ENCODE data around the gene KRI1.
"Not testable (repeated sequence)": the region's sequence is repeated elsewhere in the genome, so short reads cannot be mapped to it uniquely, and the experiment has no call there.

KRI1 gene

DNA sequence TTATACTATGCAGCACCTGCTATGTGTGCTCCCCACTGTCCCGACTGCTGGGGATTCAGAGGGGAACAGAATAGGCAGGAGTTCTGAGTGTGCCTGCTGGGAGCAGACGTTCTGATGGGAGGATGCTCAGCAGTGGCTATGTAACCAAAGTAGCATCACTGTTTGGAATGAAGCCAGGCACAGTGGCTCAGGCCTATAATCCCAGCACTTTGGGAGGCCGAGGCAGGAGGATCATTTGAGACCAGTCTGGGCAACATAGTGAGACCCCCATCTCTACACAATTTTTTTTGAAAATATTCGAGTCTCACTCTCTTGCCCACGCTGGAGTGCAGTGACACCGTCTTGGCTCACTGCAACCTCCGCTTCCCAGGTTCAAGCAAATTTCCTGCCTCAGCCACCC lies 16.1 kb downstream of the KRI1 start:
- DNase-seq (ENCODE audit: low read depth) = no peak

DNA sequence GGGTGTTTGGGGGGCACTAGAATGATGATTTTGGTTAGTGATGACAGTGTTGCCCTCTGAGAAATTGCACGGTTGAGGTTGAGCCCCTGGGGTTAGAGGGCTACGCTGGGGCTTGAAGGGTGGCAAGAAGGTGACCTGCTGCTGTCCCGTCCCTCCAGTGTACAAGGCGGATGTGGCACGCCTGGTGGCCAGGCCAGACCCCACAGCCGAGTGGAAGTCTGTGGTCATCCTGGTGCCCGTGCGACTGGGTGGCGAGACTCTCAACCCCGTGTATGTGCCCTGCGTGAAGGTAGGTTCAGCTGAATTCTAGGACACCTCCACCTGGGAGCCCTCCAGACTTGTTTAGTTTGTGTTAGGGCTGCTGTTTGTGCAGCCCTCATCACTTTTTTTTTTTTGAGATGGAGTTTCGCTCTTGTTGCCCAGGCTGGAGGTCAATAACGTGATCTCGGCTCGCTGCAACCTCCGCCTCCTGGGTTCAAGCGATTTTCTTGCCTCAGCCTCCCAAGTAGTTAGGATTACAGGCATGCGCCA lies 17.0 kb downstream of the KRI1 start:
- no peak for DNase-seq (ENCODE audit: low read depth)

DNA sequence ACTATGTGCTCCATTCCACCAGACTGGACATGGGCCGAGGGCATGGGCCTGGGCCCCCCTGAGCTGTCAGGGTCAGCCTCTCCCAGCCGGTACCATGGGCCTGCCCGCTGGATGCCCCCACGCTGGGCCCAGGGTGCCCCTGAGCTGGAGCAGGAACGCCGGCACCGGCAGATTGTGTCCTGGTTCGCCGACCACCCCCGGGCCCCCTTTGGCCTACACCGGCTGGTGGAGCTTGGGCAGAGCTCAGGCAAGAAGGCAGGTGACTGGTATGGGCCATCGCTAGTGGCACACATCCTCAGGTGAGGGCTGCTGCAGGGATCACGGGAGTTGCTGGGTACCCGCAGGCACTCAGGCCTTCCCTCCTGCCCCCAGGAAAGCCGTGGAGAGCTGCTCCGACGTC lies 19.0 kb downstream of the KRI1 start:
- DNase-seq (ENCODE audit: low read depth) = no peak

DNA sequence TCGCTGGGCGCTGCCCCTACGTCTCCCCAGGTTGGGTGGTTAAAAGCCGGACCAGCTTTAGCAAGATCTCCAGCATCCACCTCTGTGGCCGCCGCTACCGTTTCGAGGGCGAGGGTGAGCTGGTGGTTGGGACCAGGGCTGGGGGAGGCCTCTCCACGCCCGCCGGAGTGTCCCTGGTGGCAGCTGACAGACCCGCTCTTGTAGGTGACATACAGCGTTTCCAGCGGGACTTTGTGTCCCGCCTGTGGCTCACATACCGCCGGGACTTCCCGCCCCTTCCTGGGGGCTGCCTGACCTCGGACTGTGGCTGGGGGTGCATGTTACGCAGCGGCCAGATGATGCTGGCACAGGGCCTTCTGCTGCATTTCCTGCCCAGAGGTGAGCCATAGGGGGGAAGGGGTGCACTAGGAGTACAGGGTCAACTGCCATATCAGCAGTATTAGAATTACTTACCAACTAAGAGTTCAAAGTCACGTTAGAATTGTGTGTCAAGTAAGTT lies 21.0 kb downstream of the KRI1 start:
- DNase-seq (ENCODE audit: low read depth) = no peak

- peak; percentile 49 for DNase-seq (ENCODE audit: low read depth)
These were observed 21.5 kb downstream of the KRI1 start for GRCh38 chr19:10544242-10544752.

GRCh38 chr19:10543420-10544241 lies 22.2 kb downstream of the KRI1 start, which contains the start of gene ATG4D:
TSS of gene ATG4D (plus strand) at chr19:10543904. CDS start at chr19:10544091, 187 bp downstream.
- DNase-seq (ENCODE audit: low read depth) = peak; percentile 78

- no peak for DNase-seq (ENCODE audit: low read depth)
These were observed 22.8 kb downstream of the KRI1 start for GRCh38 chr19:10543059-10543419.

DNA sequence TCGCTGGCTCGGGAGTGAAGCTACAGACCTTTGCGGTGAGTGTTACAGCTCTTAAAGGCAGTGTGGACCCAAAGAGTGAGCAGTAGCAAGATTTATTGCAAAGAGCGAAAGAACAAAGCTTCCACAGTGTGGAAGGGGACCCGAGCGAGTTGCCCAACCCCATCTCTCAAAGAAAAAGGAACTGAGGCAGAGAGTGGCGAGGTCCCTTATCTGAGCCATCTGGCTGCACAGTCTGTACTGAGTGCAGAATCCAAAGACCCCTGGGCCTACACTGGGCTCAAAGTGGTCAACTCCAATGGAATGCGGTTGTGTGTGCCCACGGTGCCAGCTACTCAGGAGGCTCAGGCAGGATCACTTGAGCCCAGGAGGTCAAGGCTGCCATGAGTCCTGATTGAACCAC lies 26.8 kb downstream of the KRI1 start:
- not testable (repeated sequence) for DNase-seq (ENCODE audit: low read depth)

GRCh38 chr19:10538204-10538983 lies 27.4 kb downstream of the KRI1 start:
- no peak for DNase-seq (ENCODE audit: low read depth)

DNA sequence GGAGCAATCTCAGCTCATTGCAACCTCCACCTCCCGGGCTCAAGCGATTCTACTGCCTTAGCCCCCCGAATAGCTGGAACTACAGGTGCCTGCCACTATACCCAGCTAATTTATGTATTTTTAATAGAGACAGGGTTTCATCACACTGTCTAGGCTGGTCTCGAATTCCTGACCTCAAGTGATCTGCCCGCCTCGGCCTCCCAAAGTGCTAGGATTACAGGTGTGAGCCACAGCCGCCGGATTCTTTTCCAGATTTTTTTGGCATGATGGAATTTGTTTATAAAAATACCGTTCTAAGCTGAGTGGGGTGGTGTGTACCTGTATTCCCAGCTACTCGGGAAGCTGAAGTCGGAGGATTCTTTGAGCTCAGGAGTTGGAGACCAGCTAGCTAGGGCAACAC lies 28.1 kb downstream of the KRI1 start:
- DNase-seq (ENCODE audit: low read depth) = no peak

DNA sequence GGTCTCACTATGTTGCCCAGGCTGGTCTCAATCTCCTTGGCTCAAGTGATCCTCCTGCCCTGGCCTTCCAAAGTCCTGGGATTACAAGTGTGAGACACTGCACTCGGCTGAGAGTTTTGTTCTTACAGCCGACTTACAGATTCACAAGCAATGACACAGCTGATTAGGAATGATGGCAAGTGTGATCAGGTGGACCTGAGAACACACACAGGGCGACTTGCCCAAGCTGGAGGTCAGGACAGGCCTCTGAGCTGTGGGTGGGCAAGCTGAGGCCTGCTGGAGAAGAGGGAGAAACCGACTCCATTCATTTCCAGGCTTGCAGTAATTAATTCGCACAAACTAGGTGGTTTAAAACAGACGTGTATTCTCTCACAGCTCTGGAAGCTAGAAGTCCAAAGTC lies 30.2 kb downstream of the KRI1 start:
- DNase-seq (ENCODE audit: low read depth) = no peak

DNA sequence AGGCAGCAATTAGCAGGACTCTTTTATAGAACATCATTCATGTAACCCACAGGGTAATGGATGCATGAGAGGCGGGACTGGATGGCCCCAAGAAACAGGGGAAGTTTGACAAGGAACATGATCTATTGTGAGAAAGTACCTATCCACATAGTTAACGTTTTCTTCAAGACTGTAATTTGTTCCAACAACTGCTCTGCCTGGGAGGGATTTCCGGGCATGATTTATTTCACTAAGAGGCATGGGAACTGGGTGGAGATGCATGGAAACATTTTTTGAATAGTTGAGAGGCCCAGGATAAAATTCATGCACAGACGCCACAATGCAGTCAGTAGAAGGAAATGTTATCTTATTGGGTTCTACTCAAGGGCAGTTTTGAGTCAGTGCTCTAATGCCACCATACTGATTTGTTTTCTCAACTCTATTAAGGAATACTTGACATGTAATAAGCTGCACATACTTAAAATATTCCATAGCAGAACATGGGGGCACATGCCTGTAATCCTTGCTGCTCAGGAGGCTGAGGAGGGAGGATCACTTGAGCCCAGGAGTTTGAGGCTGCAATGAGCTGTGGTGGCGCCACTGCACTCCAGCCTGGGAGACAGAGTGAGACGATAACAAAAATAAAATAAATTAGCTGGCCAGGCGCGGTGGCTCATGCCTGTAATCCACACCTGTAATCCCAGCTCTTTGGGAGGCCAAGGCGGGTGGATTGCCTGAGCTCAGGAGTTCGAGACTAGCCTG lies 32.0 kb downstream of the KRI1 start:
- peak; percentile 35 for DNase-seq (ENCODE audit: low read depth)

DNA sequence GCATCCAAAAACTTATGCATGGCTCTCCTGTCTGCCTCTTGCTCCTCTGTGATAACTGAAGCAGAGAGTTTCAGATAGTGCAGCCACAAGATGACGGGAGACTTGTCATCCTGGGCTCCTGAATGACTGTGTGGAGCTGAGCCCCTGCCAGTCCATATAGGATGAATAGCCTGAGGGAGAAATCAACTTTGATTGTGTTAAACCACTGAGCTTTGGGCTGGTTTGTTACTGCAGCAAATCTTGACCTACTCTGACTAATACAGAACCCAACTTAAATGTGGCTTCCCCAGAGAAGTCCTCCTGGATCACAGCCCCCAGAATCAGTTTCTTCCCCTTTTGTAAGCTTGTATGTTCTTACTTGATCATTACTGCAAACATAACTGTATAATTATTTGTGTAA lies 33.4 kb downstream of the KRI1 start:
- DNase-seq (ENCODE audit: low read depth) = no peak

DNA sequence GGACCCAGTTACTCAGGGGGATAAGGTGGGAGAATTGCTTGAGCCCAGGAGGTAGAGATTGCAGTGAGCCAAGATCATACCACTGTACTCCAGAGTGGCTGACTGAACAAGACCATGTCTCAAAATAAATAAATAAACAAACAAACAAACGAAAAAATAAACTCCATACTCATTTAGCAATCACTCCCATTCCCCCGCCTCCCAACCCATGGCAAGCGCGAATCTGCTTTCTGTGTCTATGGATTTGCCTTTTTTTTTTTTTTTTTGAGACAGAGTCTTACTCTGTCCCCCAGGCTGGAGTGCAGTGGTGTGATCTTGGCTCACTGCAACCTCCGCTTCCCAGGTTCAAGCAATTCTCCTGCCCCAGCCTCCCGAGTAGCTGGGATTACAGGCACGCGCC lies 38.9 kb downstream of the KRI1 start:
- not testable (repeated sequence) for DNase-seq (ENCODE audit: low read depth)

GRCh38 chr19:10525636-10526035 lies 40.2 kb downstream of the KRI1 start:
- no peak for DNase-seq (ENCODE audit: low read depth)

GRCh38 chr19:10523135-10523636 lies 42.6 kb downstream of the KRI1 start:
- DNase-seq (ENCODE audit: low read depth) = no peak

- no peak for DNase-seq (ENCODE audit: low read depth)
These were observed 44.2 kb downstream of the KRI1 start for GRCh38 chr19:10521461-10522171.

- no peak for DNase-seq (ENCODE audit: low read depth)
These were observed 45.0 kb downstream of the KRI1 start for GRCh38 chr19:10520652-10521318.

- no peak for DNase-seq (ENCODE audit: low read depth)
These were observed 46.4 kb downstream of the KRI1 start for GRCh38 chr19:10519421-10519820.

Data from ELR (cell line).